GM18526 (cell line): ENCODE data around the gene UBL5.

ENCODE experiments used
- POLR2A ChIP-seq: IDR thresholded peaks from 3 replicates; pipeline ENCODE4 v1.6.1; 2011; ENCODE audit not compliant: insufficient read length; ENCODE audit errors: extremely low read depth

Gene UBL5

DNA sequence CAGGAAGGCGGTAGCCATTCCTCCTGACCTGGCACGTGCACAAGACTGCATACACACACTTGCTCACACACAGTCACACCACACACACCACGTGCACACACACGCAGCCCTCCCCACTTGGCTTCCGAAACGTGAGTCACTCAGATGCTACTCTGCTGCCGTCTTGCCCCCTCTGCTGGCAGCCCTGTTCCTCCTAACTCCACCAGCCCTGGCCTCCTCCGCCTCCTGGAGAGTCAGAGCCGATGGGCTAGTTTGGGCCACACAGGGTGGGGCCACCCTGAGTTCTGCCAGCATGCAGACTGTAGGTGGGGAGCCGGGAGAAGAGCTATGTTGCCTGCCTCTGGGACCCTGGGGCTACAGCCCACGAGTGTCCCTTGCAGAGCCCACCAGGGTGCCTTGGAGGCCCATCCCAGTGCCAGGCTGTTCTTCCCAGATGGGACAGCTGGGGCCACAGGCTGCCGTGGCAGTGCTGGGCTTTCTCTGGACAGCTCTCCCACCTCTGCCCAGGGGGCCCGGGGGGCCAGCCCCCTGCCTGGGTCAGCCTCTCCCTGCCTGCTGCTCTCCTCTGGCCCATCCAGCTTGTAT, 19.5 kb downstream of the UBL5 start:
- no peak for TF ChIP-seq POLR2A

GRCh38 chr19:9848060-9848459, 20.3 kb downstream of the UBL5 start:
- no peak for TF ChIP-seq POLR2A

DNA sequence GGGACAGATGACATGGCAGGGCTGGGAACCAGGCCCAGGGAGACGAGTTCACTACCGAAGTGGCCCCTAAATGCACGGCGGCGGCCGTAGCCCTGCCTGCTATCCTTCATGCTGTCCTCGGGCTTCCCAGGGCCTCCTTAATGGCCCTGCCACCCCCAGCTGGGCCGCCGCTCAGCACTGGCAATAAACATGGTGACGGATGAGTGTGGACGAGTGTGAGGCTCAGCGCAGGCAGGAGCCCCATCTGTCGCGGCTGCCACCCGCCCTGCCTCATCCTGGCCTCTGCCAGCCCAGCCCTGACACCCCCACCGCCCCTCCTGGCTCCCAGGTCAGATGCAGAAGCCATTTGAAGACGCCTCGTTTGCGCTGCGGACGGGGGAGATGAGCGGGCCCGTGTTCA, 21.0 kb downstream of the UBL5 start:
- no peak for TF ChIP-seq POLR2A

DNA sequence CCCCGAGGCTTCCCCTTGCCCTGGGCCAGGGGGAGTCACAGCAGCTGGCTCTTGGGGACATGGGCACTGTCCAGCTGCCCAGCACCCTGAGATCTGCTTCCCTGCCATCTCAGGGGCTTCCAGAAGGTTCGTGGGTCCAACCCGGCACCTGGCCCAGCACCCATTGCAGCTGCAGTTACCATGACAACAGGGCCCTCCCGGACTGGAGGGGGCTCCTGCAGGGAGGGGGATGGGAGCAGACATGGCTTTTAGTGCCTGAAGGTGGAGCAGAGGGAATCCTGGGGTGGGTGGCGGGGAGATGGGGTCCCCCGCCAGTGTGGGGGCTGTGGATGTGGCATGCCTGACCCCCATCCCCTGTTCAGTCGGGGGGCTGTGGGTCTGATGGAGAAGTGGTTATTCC, 22.1 kb downstream of the UBL5 start:
- no peak for TF ChIP-seq POLR2A

- TF ChIP-seq POLR2A: no peak
Measured at GRCh38 chr19:9850235-9850959, 22.7 kb downstream of the UBL5 start.

DNA sequence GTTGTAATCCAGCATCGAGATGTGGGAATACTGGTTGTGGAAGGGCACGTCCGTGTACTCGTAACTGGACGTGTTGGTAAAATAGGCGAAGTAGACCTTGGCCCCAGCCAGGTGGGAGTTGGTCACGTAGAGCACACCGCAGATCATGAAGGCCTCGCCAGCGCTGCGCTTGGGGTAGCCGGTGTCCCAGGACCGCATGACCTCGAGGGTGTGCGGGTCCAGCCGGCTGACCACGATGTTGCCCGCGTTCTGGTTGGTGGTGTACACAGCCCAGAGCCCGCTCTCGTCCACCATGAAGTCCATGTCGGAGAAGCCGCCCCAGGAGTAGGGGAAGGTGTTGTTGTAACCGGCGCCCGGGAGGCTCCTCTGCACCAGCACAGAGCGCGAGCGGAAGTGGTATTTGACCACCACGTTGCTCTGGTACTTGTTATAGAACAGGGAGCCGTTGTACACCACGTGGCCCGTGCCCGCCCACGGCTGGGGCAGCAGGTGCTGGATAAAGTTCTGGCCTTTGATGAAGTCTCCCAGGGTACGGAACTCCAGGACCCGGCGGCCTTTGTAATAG, 26.6 kb downstream of the UBL5 start:
- no peak for TF ChIP-seq POLR2A

DNA sequence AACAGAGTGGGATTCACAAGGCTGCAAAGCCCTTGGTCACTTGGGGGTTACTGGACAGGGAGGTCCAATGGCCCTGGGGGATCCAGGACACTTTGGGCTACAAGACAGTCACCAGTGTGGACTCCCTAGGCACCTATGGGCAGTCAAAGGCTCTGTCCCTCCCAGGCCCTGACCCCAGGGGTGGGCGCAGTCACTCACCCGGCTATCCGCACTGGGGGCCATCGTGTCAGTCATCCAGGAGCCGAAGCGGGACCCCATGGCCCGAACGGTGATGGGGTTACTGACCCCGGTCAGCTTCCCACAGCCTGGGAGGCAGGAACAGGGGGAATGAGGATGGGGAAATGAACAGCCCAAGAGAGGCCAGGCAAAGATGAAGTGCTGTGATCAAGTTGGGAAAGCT, 28.9 kb downstream of the UBL5 start:
- no peak for TF ChIP-seq POLR2A

DNA sequence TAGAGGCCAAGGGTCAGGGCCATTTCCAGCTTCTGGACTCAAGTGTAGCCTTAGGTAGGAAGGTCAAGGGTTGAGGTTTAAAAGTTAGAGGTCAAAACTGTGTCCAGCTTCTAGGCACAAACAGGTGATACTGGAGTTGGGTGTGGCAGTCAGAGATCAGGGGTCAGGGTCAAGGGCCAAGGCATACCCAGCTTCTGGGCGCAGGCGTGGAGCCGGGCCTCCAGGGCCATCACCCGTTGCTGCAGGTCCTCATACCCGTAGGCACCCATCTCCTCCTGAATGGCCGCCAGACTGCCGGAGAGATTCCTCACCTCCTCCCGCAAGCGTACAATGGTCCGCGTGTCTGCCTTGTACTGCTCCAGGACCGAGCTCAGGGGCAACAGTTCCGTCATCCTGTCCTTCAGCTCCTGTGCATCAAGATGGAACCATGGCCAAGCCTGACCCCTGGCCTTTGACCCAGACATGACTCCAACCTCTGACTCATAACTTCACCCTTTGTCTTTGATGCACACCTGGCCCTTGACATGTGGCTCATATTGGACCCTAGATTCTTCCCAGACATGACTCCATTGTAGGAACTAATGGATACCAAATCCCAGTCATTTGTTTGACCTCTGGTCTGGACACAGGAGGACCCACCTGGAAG, 29.5 kb downstream of the UBL5 start:
- no peak for TF ChIP-seq POLR2A

DNA sequence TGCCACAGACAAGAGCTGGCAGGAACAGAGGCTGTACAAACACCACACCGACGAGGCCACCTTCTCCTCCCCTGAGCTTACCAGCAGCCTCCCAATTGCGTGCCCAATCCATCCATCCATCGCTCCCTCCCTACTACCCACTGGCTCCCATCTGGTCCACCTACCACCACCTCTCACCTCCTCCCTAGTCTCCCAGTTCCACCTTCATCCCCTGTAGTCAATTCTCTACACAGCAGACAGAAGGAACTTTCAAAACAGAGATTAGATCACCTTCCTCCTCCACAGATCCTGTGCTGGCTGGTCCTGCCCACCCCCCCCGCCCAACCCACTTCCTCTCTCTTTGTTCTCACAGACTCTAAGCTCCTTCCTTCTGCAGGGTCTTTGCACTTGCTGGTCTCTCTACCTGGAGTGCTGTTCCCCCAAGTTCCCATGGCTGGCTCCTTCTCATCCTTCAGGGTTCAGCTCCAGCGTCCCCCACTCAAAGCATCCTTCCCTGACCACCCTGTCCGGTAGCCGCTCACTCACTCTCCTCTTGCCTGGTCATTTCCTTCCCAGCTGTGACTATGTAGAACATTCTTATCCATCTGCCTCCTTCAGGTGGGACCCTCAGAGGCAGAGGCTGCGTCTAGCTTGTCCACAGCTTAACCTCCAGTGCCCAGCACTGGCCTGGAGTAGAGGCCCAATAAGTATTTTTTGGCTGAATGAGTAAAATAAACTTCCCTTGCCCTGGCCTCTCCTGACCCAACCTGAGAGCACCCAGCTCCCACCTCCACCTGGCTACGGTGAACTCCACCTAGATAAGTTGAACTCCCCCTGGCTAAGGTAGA, 30.4 kb downstream of the UBL5 start:
- no peak for TF ChIP-seq POLR2A

- no peak for TF ChIP-seq POLR2A
Measured at GRCh38 chr19:9858766-9859165, 31.0 kb downstream of the UBL5 start.

- TF ChIP-seq POLR2A: no peak
Measured at GRCh38 chr19:9860407-9860806, 32.7 kb downstream of the UBL5 start.

DNA sequence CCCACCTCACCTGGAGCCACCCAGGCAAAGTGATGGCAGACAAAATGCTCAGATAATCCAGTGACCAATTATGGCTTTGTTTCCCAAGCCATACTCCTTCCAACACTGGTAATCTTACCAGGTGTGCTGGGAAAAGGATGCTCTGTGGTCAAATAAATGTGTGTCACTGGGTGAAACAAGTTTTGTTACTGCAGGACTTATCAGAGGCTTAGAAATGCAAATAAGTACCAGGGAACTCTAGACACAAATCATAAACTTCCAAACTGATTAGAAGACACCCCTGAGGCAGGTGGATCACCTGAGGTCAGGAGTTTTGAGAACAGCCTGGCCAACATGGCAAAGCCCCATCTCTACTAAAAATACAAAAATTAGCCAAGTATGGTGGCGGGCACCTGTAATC, 33.8 kb downstream of the UBL5 start:
- no peak for TF ChIP-seq POLR2A

DNA sequence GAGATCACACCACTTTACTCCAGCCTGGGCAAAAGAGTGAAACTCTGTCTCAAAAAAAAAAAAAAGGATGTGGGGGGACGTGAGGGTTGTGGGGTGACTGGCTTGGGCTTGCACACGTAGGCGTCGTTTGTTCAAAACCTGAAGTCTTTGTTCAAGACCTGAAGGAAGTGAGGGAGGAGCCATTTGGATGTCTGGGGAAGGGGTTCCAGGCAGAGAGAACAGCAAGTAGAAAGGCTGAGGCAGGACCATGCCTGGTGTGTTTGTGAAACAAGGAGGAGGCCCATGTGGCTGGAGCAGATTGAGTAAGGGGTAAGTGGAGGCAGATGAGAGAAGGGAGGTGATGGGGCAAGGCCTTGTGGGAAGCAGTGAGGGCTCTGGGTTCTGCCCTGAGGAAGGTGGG, 35.2 kb downstream of the UBL5 start:
- TF ChIP-seq POLR2A: no peak

- TF ChIP-seq POLR2A: no peak
Measured at GRCh38 chr19:9863759-9864158, 36.0 kb downstream of the UBL5 start.

- TF ChIP-seq POLR2A: no peak
Measured at GRCh38 chr19:9865732-9866501, 38.2 kb downstream of the UBL5 start.

DNA sequence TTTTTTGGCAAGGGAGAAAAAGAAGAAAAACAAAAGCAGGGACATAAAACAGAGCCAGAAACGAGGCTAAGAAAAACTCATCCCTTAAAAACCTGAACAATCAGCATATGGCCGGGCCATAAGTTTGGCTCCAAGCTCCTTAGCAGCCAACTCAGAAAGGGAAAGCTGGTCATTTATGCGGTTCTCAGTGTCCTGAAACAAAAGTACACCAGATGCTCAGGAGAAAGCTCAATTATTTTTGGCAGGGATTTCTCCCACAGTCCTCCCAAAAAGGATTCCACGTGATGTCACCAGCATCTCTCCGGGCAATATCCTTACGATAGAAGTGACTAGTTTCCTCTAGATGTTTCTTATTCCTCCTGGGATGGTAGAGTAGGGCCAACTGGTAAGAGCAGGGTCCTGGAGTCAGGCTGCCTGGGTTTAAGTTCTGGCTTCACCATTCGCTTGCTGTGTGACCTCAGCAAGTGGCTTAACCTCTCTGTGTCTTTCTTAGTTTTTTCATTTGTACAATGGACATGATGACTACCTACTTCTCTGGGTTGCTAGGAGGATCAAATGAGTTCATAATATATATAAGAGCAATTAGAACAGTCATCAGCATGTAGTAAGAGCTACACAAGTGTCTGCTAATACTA, 41.4 kb downstream of the UBL5 start:
- no peak for TF ChIP-seq POLR2A
